Lower lobe of right lung (tissue), 2 donors: ENCODE measurements around the gene MYOD1. TPM values are rescaled to one million over a fixed set of nuclear protein-coding genes. Genes with fewer than 3 reads are reported as not detected.

Experiments
- ATAC-seq, 2 donors: fragments of 200-7000 bp; cut with Tn5 transposase; one replicate each; pipeline ENCODE4 v1.9.1; 2020 to 2022; ENCODE audit warnings: mild to moderate bottlenecking in 2 of 2, moderate library complexity in 2 of 2
- DNase-seq: peaks from one replicate; pipeline ENCODE4 v3.0.0-alpha.2; 2020
- H3K27ac ChIP-seq: fragments of 200-600 bp; one replicate; pipeline ENCODE4 v1.8.0; 2022
- H3K27me3 ChIP-seq: fragments of 200-600 bp; one replicate; pipeline ENCODE4 v1.8.0; 2022; ENCODE audit warnings: low read depth
- H3K36me3 ChIP-seq: fragments of 200-600 bp; one replicate; pipeline ENCODE4 v1.8.0; 2022; ENCODE audit warnings: mild to moderate bottlenecking
- H3K4me1 ChIP-seq: fragments of 200-600 bp; one replicate; pipeline ENCODE4 v1.8.0; 2022
- H3K4me3 ChIP-seq: fragments of 200-600 bp; one replicate; pipeline ENCODE4 v1.8.0; 2022; ENCODE audit warnings: mild to moderate bottlenecking
- H3K9me3 ChIP-seq: fragments of 200-600 bp; one replicate; pipeline ENCODE4 v1.8.0; 2022
- CTCF ChIP-seq: fragments of 200-600 bp; IDR thresholded peaks from one replicate; pipeline ENCODE4 v1.8.0; 2022; ENCODE audit warnings: antibody characterized with exemption, mild to moderate bottlenecking
- intact Hi-C: fragments of 100-400 bp; cut with DNase I; formaldehyde crosslinking; loops from one replicate; pipeline ENCODE4 v1.11.0; 2022
- total RNA-seq: library from RNA; stranded (reverse); fragmentation: NEBNext Ultra II Directional; extraction: Animal tissue kit (Norgen Biotek cat#: 25700); gene quantifications from one replicate; pipeline ENCODE4 v1.2.1, GENCODE V29; 2021
- donor health status: DM: no; HTN: yes; CAD: no; lungs with severe emphysema.

MYOD1 gene
- total RNA-seq, 1 donor from 2014 or later, result not detected

- Histone ChIP-seq H3K4me3 (no peak overlapping the region), H3K4me1 (no peaks in the 10 kb centered on the region), H3K27me3 (no peaks in the 10 kb centered on the region), H3K36me3 (no peaks in the 10 kb centered on the region), H3K9me3 (no peaks in the 10 kb centered on the region), H3K27ac (no peak overlapping the region)
- no peak for TF ChIP-seq CTCF
- ATAC-seq (no peak), DNase-seq (peak; percentile 15)
- intact Hi-C loops, result no loop called here
Observed at GRCh38 chr11:17765356-17766072, 46.1 kb downstream of the MYOD1 start.

- DNase-seq (peak; percentile 32), ATAC-seq (no peak)
- Histone ChIP-seq H3K9me3 (no peaks in the 10 kb centered on the region), H3K27me3 (no peaks in the 10 kb centered on the region), H3K36me3 (no peaks in the 10 kb centered on the region), H3K27ac (no peak overlapping the region), H3K4me1 (no peaks in the 10 kb centered on the region), H3K4me3 (no peak overlapping the region)
- no peak for TF ChIP-seq CTCF
- intact Hi-C loops, result no loop called here
Observed at GRCh38 chr11:17766073-17766359, 46.6 kb downstream of the MYOD1 start.

- Histone ChIP-seq H3K27ac (no peak overlapping the region), H3K36me3 (no peaks in the 10 kb centered on the region), H3K9me3 (no peaks in the 10 kb centered on the region), H3K4me1 (no peaks in the 10 kb centered on the region), H3K27me3 (no peaks in the 10 kb centered on the region), H3K4me3 (no peak overlapping the region)
- no peak for ATAC-seq
- TF ChIP-seq CTCF, result no peak
- no peak for DNase-seq
- intact Hi-C loops, result no loop called here
Observed at GRCh38 chr11:17766590-17766989, 47.2 kb downstream of the MYOD1 start.

GRCh38 chr11:17767301-17767885 lies 48.0 kb downstream of the MYOD1 start:
- ATAC-seq, result no peak
- no peak for TF ChIP-seq CTCF
- no peaks in the 10 kb centered on the region for H3K9me3 ChIP-seq
- H3K36me3 ChIP-seq, result no peaks in the 10 kb centered on the region
- no peaks in the 10 kb centered on the region for H3K4me1 ChIP-seq
- no peaks in the 10 kb centered on the region for H3K27me3 ChIP-seq
- intact Hi-C loops, result no loop called here
- H3K4me3 ChIP-seq, result no peak overlapping the region
- no peak overlapping the region for H3K27ac ChIP-seq
- no peak for DNase-seq

GRCh38 chr11:17767914-17768313 lies 48.5 kb downstream of the MYOD1 start:
- H3K36me3 ChIP-seq, result no peaks in the 10 kb centered on the region
- intact Hi-C loops, result no loop called here
- no peak overlapping the region for H3K4me3 ChIP-seq
- H3K27ac ChIP-seq, result no peak overlapping the region
- DNase-seq (no peak), ATAC-seq (no peak)
- H3K27me3 ChIP-seq, result no peaks in the 10 kb centered on the region
- no peak for TF ChIP-seq CTCF
- H3K9me3 ChIP-seq, result no peaks in the 10 kb centered on the region
- H3K4me1 ChIP-seq, result no peaks in the 10 kb centered on the region
